Measurements from ENCODE around the gene RPS18. TPM values are rescaled to one million over a fixed set of nuclear protein-coding genes. Genes with fewer than 3 reads are reported as not detected.

Gene RPS18
- total and polyA plus RNA-seq, 9 of the 15 experiments (the other 6 are each of a cell fraction or from before 2014, with no cell fraction given): 5,023 to 17,516 (median 8,131) TPM

DNA sequence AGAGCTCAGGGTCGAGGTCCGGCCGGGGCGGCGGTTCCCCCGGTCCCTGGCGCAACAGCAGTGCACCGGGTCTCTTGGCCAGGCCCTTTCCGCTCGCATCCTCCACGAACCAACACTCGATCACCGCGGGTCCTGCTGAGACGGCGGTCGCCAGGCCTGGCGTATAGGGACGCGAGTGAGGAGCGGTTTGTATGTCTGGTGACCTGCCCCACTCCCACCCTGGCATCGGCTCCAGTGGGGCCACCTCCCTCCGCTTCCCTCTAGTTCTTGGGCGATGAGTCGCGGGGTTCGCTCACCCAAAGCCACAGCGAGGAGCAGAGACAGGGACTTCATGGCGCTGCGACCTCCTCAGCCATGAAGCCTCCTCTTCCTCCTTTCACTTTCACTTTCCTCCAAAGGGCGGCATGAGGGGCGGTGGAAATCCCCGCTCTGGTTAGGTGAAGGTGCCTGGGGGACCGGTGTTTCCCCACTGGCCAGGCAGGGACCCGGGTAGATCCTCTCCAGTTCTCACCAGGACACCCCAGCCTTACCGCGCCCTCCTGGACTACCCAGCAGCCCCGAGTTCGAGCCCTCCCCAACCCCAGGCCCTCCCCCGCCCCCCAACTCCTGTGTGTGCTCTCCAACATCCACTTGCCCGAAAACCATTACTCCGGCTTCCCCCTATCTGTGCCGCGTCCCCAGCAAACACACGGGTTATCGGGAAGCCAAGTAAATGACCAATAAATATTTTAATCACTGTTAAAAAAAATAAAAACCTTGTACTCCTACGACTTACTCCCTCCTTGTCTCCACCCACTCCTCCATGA, 42.0 kb downstream of the RPS18 start, which contains the start of gene TAPBP (continued):
- TF ChIP-seq EWSR1 (IDR thresholded peaks at IDR 0.05; ENCODE audit: borderline replicate concordance, low read depth, partially characterized antibody): no peak
- no peak for TF ChIP-seq ASH1L (IDR thresholded peaks at IDR 0.05; ENCODE audit: borderline replicate concordance, low read depth, partially characterized antibody)
- TF ChIP-seq, protein P1, sequence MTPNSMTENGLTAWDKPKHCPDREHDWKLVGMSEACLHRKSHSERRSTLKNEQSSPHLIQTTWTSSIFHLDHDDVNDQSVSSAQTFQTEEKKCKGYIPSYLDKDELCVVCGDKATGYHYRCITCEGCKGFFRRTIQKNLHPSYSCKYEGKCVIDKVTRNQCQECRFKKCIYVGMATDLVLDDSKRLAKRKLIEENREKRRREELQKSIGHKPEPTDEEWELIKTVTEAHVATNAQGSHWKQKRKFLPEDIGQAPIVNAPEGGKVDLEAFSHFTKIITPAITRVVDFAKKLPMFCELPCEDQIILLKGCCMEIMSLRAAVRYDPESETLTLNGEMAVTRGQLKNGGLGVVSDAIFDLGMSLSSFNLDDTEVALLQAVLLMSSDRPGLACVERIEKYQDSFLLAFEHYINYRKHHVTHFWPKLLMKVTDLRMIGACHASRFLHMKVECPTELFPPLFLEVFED (CRISPR knock-in tag; conservative IDR thresholded peaks at IDR 0.05): no peak
- no peak for TF ChIP-seq U2AF1 (optimal IDR thresholded peaks at IDR 0.05; ENCODE audit: low read depth, low read length)
- no peak for TF ChIP-seq CBX8 (IDR thresholded peaks at IDR 0.05; ENCODE audit: borderline replicate concordance, extremely low read depth, low read depth, low read length, poor library complexity, severe bottlenecking)
- no peak for TF ChIP-seq PHTF2 (CRISPR knock-in tag; IDR thresholded peaks at IDR 0.05)
- TF ChIP-seq NR3C1 (CRISPR knock-in tag; IDR thresholded peaks at IDR 0.05): no peak
- peak; percentile 10 for TF ChIP-seq TAF1 (IDR thresholded peaks at IDR 0.05; ENCODE audit: control insufficient read depth, extremely low read depth, insufficient read depth, low read length, severe bottlenecking)
- TF ChIP-seq MAFG (tag; conservative IDR thresholded peaks at IDR 0.05): no peak
- TF ChIP-seq SMAD1 (IDR thresholded peaks at IDR 0.05; ENCODE audit: low read depth, low read length, partially characterized antibody): no peak
- TF ChIP-seq, protein P2, sequence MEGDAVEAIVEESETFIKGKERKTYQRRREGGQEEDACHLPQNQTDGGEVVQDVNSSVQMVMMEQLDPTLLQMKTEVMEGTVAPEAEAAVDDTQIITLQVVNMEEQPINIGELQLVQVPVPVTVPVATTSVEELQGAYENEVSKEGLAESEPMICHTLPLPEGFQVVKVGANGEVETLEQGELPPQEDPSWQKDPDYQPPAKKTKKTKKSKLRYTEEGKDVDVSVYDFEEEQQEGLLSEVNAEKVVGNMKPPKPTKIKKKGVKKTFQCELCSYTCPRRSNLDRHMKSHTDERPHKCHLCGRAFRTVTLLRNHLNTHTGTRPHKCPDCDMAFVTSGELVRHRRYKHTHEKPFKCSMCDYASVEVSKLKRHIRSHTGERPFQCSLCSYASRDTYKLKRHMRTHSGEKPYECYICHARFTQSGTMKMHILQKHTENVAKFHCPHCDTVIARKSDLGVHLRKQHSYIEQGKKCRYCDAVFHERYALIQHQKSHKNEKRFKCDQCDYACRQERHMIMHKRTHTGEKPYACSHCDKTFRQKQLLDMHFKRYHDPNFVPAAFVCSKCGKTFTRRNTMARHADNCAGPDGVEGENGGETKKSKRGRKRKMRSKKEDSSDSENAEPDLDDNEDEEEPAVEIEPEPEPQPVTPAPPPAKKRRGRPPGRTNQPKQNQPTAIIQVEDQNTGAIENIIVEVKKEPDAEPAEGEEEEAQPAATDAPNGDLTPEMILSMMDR (IDR thresholded peaks at IDR 0.05 in 2 of 3, conservative IDR thresholded peaks at IDR 0.05 in 1 of 3; ENCODE audit: insufficient read depth in 2 of 3, low read depth in 1 of 3, low read length in 3 of 3): no peak
- TF ChIP-seq, protein P3, sequence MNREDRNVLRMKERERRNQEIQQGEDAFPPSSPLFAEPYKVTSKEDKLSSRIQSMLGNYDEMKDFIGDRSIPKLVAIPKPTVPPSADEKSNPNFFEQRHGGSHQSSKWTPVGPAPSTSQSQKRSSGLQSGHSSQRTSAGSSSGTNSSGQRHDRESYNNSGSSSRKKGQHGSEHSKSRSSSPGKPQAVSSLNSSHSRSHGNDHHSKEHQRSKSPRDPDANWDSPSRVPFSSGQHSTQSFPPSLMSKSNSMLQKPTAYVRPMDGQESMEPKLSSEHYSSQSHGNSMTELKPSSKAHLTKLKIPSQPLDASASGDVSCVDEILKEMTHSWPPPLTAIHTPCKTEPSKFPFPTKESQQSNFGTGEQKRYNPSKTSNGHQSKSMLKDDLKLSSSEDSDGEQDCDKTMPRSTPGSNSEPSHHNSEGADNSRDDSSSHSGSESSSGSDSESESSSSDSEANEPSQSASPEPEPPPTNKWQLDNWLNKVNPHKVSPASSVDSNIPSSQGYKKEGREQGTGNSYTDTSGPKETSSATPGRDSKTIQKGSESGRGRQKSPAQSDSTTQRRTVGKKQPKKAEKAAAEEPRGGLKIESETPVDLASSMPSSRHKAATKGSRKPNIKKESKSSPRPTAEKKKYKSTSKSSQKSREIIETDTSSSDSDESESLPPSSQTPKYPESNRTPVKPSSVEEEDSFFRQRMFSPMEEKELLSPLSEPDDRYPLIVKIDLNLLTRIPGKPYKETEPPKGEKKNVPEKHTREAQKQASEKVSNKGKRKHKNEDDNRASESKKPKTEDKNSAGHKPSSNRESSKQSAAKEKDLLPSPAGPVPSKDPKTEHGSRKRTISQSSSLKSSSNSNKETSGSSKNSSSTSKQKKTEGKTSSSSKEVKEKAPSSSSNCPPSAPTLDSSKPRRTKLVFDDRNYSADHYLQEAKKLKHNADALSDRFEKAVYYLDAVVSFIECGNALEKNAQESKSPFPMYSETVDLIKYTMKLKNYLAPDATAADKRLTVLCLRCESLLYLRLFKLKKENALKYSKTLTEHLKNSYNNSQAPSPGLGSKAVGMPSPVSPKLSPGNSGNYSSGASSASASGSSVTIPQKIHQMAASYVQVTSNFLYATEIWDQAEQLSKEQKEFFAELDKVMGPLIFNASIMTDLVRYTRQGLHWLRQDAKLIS (CRISPR knock-in tag; IDR thresholded peaks at IDR 0.05): no peak; the same call in 1 of the 2 replicates
- TF ChIP-seq, protein P4, sequence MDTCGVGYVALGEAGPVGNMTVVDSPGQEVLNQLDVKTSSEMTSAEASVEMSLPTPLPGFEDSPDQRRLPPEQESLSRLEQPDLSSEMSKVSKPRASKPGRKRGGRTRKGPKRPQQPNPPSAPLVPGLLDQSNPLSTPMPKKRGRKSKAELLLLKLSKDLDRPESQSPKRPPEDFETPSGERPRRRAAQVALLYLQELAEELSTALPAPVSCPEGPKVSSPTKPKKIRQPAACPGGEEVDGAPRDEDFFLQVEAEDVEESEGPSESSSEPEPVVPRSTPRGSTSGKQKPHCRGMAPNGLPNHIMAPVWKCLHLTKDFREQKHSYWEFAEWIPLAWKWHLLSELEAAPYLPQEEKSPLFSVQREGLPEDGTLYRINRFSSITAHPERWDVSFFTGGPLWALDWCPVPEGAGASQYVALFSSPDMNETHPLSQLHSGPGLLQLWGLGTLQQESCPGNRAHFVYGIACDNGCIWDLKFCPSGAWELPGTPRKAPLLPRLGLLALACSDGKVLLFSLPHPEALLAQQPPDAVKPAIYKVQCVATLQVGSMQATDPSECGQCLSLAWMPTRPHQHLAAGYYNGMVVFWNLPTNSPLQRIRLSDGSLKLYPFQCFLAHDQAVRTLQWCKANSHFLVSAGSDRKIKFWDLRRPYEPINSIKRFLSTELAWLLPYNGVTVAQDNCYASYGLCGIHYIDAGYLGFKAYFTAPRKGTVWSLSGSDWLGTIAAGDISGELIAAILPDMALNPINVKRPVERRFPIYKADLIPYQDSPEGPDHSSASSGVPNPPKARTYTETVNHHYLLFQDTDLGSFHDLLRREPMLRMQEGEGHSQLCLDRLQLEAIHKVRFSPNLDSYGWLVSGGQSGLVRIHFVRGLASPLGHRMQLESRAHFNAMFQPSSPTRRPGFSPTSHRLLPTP (IDR thresholded peaks at IDR 0.05; ENCODE audit: borderline replicate concordance, extremely low read depth, insufficient read length): peak; percentile 18

Measured in K562 (cell line).